Thyroid gland (tissue), 4 donors: Measurements from ENCODE around the gene VSTM2B. TPM values are rescaled to one million over a fixed set of nuclear protein-coding genes. Genes with fewer than 3 reads are reported as not detected.

Experiments
- DNase-seq, 2 donors: peaks; one replicate each; pipeline ENCODE4 v3.0.0-alpha.2; 2019
- H3K27ac ChIP-seq, 3 donors: fragments of 200-600 bp; sonication (generic); 1 replicate in 2 of 3; 2 replicates in 1 of 3; pipeline ENCODE4 v1.5.1; 2016 to 2019; ENCODE audit warnings: mild to moderate bottlenecking in 1 of 3, moderate library complexity in 1 of 3
- H3K27me3 ChIP-seq: fragments of 200-600 bp; sonication (generic); one replicate; pipeline ENCODE4 v1.5.1; 2019
- H3K36me3 ChIP-seq, 2 donors: fragments of 200-600 bp; sonication (generic); one replicate each; pipeline ENCODE4 v1.5.1; 2016 to 2019
- H3K4me1 ChIP-seq, 2 donors: fragments of 200-600 bp; sonication (generic); one replicate each; pipeline ENCODE4 v1.5.1; 2017 to 2019
- H3K4me3 ChIP-seq, 3 donors: fragments of 200-600 bp; sonication (generic); replicated peaks in 1 of 3; 1 replicate in 2 of 3; 2 replicates in 1 of 3; pipeline ENCODE4 v1.5.1; 2016; ENCODE audit warnings: mild to moderate bottlenecking in 1 of 3
- H3K9me3 ChIP-seq: fragments of 200-600 bp; sonication (generic); one replicate; pipeline ENCODE4 v1.5.1; 2017
- CTCF ChIP-seq, 6 experiments: fragments of 200-600 bp in 3 of 6; fragments of 450-650 bp in 3 of 6; sonication (generic) in 3 of 6; IDR thresholded peaks; one replicate each; pipeline ENCODE4 v1.5.1; 2016 to 2019; ENCODE audit warnings: antibody characterized with exemption in 6 of 6, mild to moderate bottlenecking in 2 of 6, inconsistent platforms in 1 of 6, moderate library complexity in 1 of 6
- POLR2A ChIP-seq, 2 donors: fragments of 450-650 bp; IDR thresholded peaks; one replicate each; pipeline ENCODE4 v1.6.1; 2017; ENCODE audit warnings: antibody characterized with exemption in 2 of 2, mild to moderate bottlenecking in 2 of 2, moderate library complexity in 1 of 2
- WGBS, 2 donors: methylation state at CpG; one replicate each; pipeline ENCODE4 v1.1.5; 2017; 5-methylcytosine and 5-hydroxymethylcytosine counted together
- intact Hi-C: fragments of 100-400 bp; cut with DNase I; formaldehyde crosslinking; loops from one replicate; pipeline ENCODE4 v1.15.1; 2023
- total RNA-seq, 4 donors: library from RNA; depleted of rRNA; stranded (reverse); fragments of >200 nt; gene quantifications; one replicate each; pipeline ENCODE4 v1.2.3, GENCODE V29; 2016

VSTM2B gene
- total RNA-seq, 4 donors from 2014 or later: not detected

DNA sequence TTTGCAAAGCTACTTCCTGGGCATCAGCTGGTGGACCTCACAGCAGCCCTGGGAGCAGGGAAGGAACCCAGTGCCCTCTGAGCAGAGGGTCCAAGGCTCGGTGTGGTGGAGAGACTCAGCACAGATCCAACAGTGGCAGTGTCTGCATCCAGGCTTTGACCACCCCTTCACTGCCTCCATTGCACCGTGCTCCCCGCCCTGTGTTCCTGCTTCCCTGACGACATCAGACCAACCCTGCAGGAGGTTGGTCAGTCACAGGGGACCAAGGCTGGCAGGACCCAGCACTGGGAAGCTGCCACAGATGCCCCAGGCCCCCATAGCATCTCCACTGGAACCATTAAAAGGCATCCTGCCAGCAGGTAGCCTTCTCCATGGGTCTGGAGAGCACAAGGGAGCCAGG lies 7.8 kb upstream of the VSTM2B start:
- Histone ChIP-seq H3K4me1 (no peaks in the 10 kb centered on the region), H3K4me3 (no peak overlapping the region), H3K9me3 (no peaks in the 10 kb centered on the region), H3K27ac (no peak overlapping the region), H3K36me3 (no peaks in the 10 kb centered on the region), H3K27me3 (no peaks in the 10 kb centered on the region)
- 83 to 92% methylated on average over 4 of the region's 4 CpGs for WGBS, 2 donors
- intact Hi-C loops: no loop called here
- DNase-seq: no peak
- TF ChIP-seq CTCF (IDR thresholded peaks at IDR 0.05) (no peak), POLR2A (IDR thresholded peaks at IDR 0.05) (no peak)

DNA sequence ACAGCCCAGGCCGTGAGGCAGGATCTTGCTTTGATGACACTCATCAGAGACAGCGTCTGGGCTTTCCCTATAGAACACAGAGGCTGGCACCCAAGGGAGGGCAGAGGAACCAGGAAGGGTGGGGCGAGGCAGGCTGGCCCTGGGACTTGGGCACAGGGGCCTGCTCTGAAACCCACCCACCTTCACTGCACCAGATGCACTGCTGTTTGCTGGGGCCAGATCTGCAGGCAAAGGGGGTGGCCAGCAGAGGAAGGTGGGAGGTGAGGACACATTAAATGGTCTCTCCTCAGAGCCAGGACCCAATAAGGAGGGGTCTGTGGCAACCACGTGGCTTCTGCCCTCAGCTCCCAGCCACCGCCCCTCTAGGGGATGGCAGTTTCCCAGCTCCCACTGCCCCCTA lies 6.6 kb upstream of the VSTM2B start:
- no peaks in the 10 kb centered on the region for H3K27me3 ChIP-seq
- no peak for DNase-seq
- 68 to 72% methylated on average over 5 of the region's 5 CpGs for WGBS, 2 donors
- H3K27ac ChIP-seq: no peak overlapping the region
- no peaks in the 10 kb centered on the region for H3K4me1 ChIP-seq
- intact Hi-C loops: no loop called here
- no peak overlapping the region for H3K4me3 ChIP-seq
- H3K36me3 ChIP-seq: no peaks in the 10 kb centered on the region
- H3K9me3 ChIP-seq: no peaks in the 10 kb centered on the region
- TF ChIP-seq POLR2A (IDR thresholded peaks at IDR 0.05): no peak
- TF ChIP-seq CTCF (IDR thresholded peaks at IDR 0.05): no peak

DNA sequence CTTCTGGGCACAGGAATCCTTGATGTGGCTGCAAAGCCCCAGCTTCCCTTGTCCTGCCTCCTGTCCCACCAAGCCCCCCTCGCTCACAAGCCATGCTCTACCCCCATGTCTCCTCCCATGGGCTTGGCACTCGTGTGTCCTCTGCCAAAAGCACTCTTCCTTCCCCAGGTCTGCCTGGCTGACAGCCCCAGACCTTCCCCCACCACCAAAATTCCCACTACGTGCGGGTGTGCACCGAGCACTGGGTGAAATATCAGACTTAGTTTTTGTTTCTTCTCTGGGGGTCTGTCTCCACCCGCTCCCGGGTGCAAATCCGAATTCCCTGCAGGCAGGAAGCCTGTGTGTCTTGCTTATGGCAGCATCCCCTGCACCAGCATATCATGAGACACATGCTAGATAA lies 5.9 kb upstream of the VSTM2B start:
- Histone ChIP-seq H3K27ac (no peak overlapping the region), H3K9me3 (no peaks in the 10 kb centered on the region), H3K4me1 (no peaks in the 10 kb centered on the region), H3K27me3 (no peaks in the 10 kb centered on the region), H3K4me3 (no peak overlapping the region), H3K36me3 (no peaks in the 10 kb centered on the region)
- intact Hi-C loops: no loop called here
- no peak for TF ChIP-seq CTCF (IDR thresholded peaks at IDR 0.05)
- no peak for TF ChIP-seq POLR2A (IDR thresholded peaks at IDR 0.05)
- 70 to 75% methylated on average over 8 of the region's 8 CpGs for WGBS, 2 donors
- DNase-seq: no peak

GRCh38 chr19:29520390-29520789 lies 5.4 kb upstream of the VSTM2B start:
- WGBS, 2 donors: 52 to 54% methylated on average over 2 to 4 of the region's 7 CpGs
- intact Hi-C loops: no loop called here
- TF ChIP-seq CTCF (IDR thresholded peaks at IDR 0.05) (no peak), POLR2A (IDR thresholded peaks at IDR 0.05) (no peak)
- H3K4me3 ChIP-seq: no peak overlapping the region
- no peaks in the 10 kb centered on the region for H3K27me3 ChIP-seq
- DNase-seq: no peak
- no peaks in the 10 kb centered on the region for H3K4me1 ChIP-seq
- no peaks in the 10 kb centered on the region for H3K9me3 ChIP-seq
- no peak overlapping the region for H3K27ac ChIP-seq
- no peaks in the 10 kb centered on the region for H3K36me3 ChIP-seq

GRCh38 chr19:29521291-29522075 lies 4.3 kb upstream of the VSTM2B start:
- Histone ChIP-seq H3K27me3 (no peaks in the 10 kb centered on the region), H3K27ac (no peak overlapping the region), H3K4me1 (peaks cover 0 to 8% of the 10 kb centered on the region in 2 donors), H3K9me3 (no peaks in the 10 kb centered on the region), H3K4me3 (no peak overlapping the region), H3K36me3 (no peaks in the 10 kb centered on the region)
- 47 to 54% methylated on average over 8 to 9 of the region's 9 CpGs for WGBS, 2 donors
- DNase-seq: no peak
- TF ChIP-seq CTCF (IDR thresholded peaks at IDR 0.05): no peak
- TF ChIP-seq POLR2A (IDR thresholded peaks at IDR 0.05): no peak
- intact Hi-C loops: no loop called here
